Transverse colon (tissue), 4 donors: ENCODE measurements around the gene TMTC3. TPM values are rescaled to one million over a fixed set of nuclear protein-coding genes. Genes with fewer than 3 reads are reported as not detected.

Source experiments
- DNase-seq: peaks from one replicate; pipeline ENCODE4 v3.0.0-alpha.2; 2019
- H3K27ac ChIP-seq, 4 donors: fragments of 200-600 bp; sonication (generic); 2 replicates each; pipeline ENCODE4 v1.5.1; 2016 to 2018; ENCODE audit warnings: inconsistent platforms in 4 of 4
- H3K27me3 ChIP-seq: fragments of 200-600 bp; sonication (generic); 2 replicates; pipeline ENCODE4 v1.5.1; 2017; ENCODE audit warnings: inconsistent platforms
- H3K36me3 ChIP-seq, 4 donors: fragments of 200-600 bp; sonication (generic); 2 replicates each; pipeline ENCODE4 v1.5.1; 2017 to 2019; ENCODE audit warnings: inconsistent platforms in 4 of 4
- H3K4me1 ChIP-seq, 4 donors: fragments of 200-600 bp; sonication (generic); 2 replicates each; pipeline ENCODE4 v1.5.1; 2017 to 2020; ENCODE audit warnings: inconsistent platforms in 4 of 4
- H3K4me3 ChIP-seq, 4 donors: fragments of 200-600 bp; sonication (generic); 1 replicate in 1 of 4; 2 replicates in 3 of 4; pipeline versions ENCODE4 v1.5.1 to v1.6.1; 2017 to 2019; ENCODE audit warnings: inconsistent platforms in 4 of 4
- H3K9me3 ChIP-seq, 2 donors: fragments of 200-600 bp; sonication (generic); 2 replicates each; pipeline ENCODE4 v1.5.1; 2017 to 2019; ENCODE audit warnings: inconsistent platforms in 2 of 2
- EP300 ChIP-seq: sonication (generic); formaldehyde crosslinking; IDR thresholded peaks from one replicate; pipeline ENCODE4 v1.6.1; 2017; ENCODE audit warnings: antibody characterized with exemption, low read depth
- POLR2A ChIP-seq: fragments of 450-650 bp; IDR thresholded peaks from one replicate; pipeline ENCODE4 v1.6.1; 2016; ENCODE audit warnings: antibody characterized with exemption, mild to moderate bottlenecking, moderate library complexity
- POLR2AphosphoS5 ChIP-seq, 3 donors: sonication (generic); formaldehyde crosslinking; IDR thresholded peaks; one replicate each; pipeline ENCODE4 v1.6.1; 2016; ENCODE audit warnings: antibody characterized with exemption in 3 of 3
- WGBS, 2 donors: methylation state at CpG; one replicate each; pipeline ENCODE4 v1.1.5; 2018; ENCODE audit warnings: low coverage in 1 of 2; 5-methylcytosine and 5-hydroxymethylcytosine counted together
- in situ Hi-C, 4 donors: fragments of 200-750 bp; cut with MboI; loops; one replicate each; pipeline versions ENCODE4 v1.15.0 to v1.15.1; 2017; ENCODE audit warnings: low sequenced_read_pairs in 3 of 4, low pct_ligation_motif_present in 1 of 4, low pct_unique_long_range_greater_than_20kb in 1 of 4
- intact Hi-C: fragments of 100-400 bp; cut with DNase I; formaldehyde crosslinking; loops from one replicate; pipeline ENCODE4 v1.15.1; 2023; ENCODE audit warnings: low total_unique reads
- total RNA-seq, 4 donors: library from RNA; depleted of rRNA; stranded (reverse); fragments of >200 nt; gene quantifications; one replicate each; pipeline ENCODE4 v1.1.0, GENCODE V29; 2016
- TF ChIP-seq, protein P1 (sequence below), 5 experiments: fragments of 200-600 bp in 3 of 5; fragments of 450-650 bp in 2 of 5; sonication (generic) in 3 of 5; IDR thresholded peaks; 1 replicate in 2 of 5; 2 replicates in 3 of 5; pipeline ENCODE4 v1.5.1; 2016 to 2017; ENCODE audit warnings: antibody characterized with exemption in 5 of 5, inconsistent platforms in 3 of 5, mild to moderate bottlenecking in 2 of 5, moderate library complexity in 1 of 5

TMTC3 gene
- total RNA-seq, 4 donors from 2014 or later = 2.2 to 15.9 (median 10.0) TPM

DNA sequence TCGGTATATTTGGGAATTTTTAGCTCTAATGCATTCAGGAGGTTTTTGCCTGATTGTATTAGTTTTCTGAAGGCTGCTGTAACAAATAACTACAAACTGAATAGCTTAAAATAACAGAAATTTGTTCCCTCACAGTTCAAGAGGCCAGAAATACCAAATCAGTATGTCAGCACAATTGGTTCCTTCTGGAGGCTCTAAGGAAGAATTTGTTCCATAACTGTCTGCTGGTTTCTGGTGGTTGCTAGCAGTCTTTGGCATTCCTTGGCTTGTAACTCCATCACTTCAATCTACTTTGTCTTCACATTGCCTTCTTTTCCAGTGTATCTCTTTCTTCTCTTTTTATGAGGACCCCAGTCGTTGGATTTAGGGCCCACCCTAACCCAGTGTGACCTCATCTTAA lies 21.3 kb downstream of the TMTC3 start:
- in situ Hi-C loops = no loop called here
- 91 to 100% methylated on average over 2 of the region's 2 CpGs for WGBS, 2 donors
- no peak for DNase-seq
- peaks cover 0 to 14% (median 6%) of the 10 kb centered on the region in 4 donors for H3K4me1 ChIP-seq
- no peak overlapping the region for H3K27ac ChIP-seq
- TF ChIP-seq POLR2A = no peak
- TF ChIP-seq, protein P1, sequence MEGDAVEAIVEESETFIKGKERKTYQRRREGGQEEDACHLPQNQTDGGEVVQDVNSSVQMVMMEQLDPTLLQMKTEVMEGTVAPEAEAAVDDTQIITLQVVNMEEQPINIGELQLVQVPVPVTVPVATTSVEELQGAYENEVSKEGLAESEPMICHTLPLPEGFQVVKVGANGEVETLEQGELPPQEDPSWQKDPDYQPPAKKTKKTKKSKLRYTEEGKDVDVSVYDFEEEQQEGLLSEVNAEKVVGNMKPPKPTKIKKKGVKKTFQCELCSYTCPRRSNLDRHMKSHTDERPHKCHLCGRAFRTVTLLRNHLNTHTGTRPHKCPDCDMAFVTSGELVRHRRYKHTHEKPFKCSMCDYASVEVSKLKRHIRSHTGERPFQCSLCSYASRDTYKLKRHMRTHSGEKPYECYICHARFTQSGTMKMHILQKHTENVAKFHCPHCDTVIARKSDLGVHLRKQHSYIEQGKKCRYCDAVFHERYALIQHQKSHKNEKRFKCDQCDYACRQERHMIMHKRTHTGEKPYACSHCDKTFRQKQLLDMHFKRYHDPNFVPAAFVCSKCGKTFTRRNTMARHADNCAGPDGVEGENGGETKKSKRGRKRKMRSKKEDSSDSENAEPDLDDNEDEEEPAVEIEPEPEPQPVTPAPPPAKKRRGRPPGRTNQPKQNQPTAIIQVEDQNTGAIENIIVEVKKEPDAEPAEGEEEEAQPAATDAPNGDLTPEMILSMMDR (IDR thresholded peaks at IDR 0.05) = no peak
- no peak for TF ChIP-seq POLR2AphosphoS5 (IDR thresholded peaks at IDR 0.05)
- no peak for TF ChIP-seq EP300
- H3K9me3 ChIP-seq = no peaks in the 10 kb centered on the region
- intact Hi-C loops = no loop called here
- no peaks in the 10 kb centered on the region for H3K27me3 ChIP-seq
- peaks cover 0 to 14% (median 0%) of the 10 kb centered on the region in 4 donors for H3K36me3 ChIP-seq
- H3K4me3 ChIP-seq = no peak overlapping the region

DNA sequence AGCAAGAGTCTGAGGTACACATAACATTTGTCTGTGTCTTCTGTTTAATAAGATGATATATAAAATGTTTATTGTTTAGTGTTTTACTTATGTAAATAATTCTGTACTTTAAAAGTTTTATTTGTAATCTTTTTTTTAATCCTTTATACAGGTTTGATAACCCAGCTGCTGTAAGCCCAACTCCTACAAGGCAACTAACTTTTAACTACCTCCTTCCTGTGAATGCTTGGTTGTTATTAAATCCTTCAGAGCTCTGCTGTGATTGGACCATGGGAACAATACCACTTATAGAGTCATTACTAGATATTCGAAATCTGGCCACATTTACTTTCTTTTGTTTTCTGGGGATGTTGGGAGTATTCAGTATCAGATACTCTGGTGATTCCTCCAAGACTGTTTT lies 24.1 kb downstream of the TMTC3 start:
- Histone ChIP-seq H3K4me3 (no peak overlapping the region), H3K9me3 (no peaks in the 10 kb centered on the region), H3K4me1 (peaks cover 0 to 14% (median 6%) of the 10 kb centered on the region in 4 donors), H3K27ac (no peak overlapping the region), H3K36me3 (peaks cover 0 to 19% (median 0%) of the 10 kb centered on the region in 4 donors), H3K27me3 (no peaks in the 10 kb centered on the region)
- in situ Hi-C loops (no loop called here), intact Hi-C loops (no loop called here)
- WGBS, 2 donors = 90 to 100% methylated on average over 1 of the region's 1 CpG
- TF ChIP-seq POLR2AphosphoS5 (IDR thresholded peaks at IDR 0.05) = no peak
- TF ChIP-seq, protein P1 (IDR thresholded peaks at IDR 0.05) = no peak
- TF ChIP-seq EP300 = no peak
- no peak for TF ChIP-seq POLR2A
- no peak for DNase-seq

DNA sequence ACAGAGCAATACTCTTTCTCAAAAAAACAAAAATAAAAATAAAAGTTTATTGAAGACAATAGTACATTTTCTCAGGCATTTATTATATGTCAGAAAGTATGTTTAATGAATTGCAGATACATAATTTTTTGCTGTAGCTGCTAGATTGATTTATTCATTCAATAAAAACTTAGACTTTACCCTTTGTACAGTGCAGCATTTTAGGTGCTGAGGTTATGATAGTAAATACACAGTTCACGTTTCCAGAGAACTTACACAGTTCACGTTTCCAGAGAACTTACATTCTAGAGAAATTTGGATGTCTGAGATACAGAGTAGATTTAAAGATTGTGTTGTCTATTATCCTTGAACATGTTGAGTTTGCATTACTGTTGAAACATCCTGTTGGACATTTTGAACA lies 25.3 kb downstream of the TMTC3 start:
- intact Hi-C loops (no loop called here), in situ Hi-C loops (no loop called here)
- TF ChIP-seq POLR2A (no peak), EP300 (no peak), POLR2AphosphoS5 (IDR thresholded peaks at IDR 0.05) (peak in 1 of 3 donors; percentile 19)
- TF ChIP-seq, protein P1 (IDR thresholded peaks at IDR 0.05) = no peak
- peaks cover 0 to 19% (median 0%) of the 10 kb centered on the region in 4 donors for H3K36me3 ChIP-seq
- no peak overlapping the region for H3K27ac ChIP-seq
- WGBS, 2 donors = 28 to 64% methylated on average over 2 of the region's 2 CpGs
- peaks cover 0 to 14% (median 6%) of the 10 kb centered on the region in 4 donors for H3K4me1 ChIP-seq
- H3K9me3 ChIP-seq = no peaks in the 10 kb centered on the region
- H3K27me3 ChIP-seq = no peaks in the 10 kb centered on the region
- no peak overlapping the region for H3K4me3 ChIP-seq
- no peak for DNase-seq

DNA sequence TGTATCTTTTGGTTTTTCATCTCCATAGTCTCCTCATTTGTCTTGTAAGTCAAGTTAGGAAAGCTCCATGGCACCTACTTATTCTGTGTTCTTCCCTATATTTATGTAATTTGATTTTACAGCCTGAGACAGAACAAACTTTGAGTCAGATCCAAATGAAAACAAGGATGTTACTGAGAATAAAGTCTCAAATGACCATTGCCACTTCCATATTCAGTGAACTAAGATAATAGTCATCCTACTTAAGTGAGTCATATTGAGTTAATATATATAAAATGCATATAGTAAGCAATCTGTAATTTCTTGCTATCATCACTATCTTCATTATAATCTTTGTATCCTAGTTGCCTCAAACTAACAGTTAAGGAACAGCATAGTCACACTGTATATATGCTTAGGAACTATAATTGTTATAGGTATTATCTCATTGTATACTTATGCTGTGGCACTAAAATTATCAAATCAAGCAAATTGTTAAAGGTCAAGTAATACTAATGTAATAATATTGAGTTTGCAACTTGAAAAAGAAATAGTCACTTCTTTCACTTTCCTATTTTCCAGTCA lies 30.8 kb downstream of the TMTC3 start:
- no peaks in the 10 kb centered on the region for H3K27me3 ChIP-seq
- in situ Hi-C loops (no loop called here), intact Hi-C loops (no loop called here)
- H3K36me3 ChIP-seq = peaks cover 0 to 27% (median 11%) of the 10 kb centered on the region in 4 donors
- peaks cover 0 to 9% (median under 1%) of the 10 kb centered on the region in 4 donors for H3K4me1 ChIP-seq
- H3K9me3 ChIP-seq = no peaks in the 10 kb centered on the region
- H3K27ac ChIP-seq = no peak overlapping the region
- no peak overlapping the region for H3K4me3 ChIP-seq
- TF ChIP-seq, protein P1 (IDR thresholded peaks at IDR 0.05) = no peak
- TF ChIP-seq POLR2AphosphoS5 (IDR thresholded peaks at IDR 0.05) = no peak
- no peak for DNase-seq
